HG03565 (cell line): ENCODE measurements around the gene PLEKHM3.
"Not testable (repeated sequence)": the region's sequence is repeated elsewhere in the genome, so short reads cannot be mapped to it uniquely, and the experiment has no call there.

Experiments
- ATAC-seq: cut with Tn5 transposase; IDR thresholded peaks from one replicate; pipeline ENCODE4 v1.9.1; 2021; ENCODE audit warnings: mild to moderate bottlenecking, moderate library complexity; ENCODE audit not compliant: unreplicated experiment

The PLEKHM3 gene

DNA sequence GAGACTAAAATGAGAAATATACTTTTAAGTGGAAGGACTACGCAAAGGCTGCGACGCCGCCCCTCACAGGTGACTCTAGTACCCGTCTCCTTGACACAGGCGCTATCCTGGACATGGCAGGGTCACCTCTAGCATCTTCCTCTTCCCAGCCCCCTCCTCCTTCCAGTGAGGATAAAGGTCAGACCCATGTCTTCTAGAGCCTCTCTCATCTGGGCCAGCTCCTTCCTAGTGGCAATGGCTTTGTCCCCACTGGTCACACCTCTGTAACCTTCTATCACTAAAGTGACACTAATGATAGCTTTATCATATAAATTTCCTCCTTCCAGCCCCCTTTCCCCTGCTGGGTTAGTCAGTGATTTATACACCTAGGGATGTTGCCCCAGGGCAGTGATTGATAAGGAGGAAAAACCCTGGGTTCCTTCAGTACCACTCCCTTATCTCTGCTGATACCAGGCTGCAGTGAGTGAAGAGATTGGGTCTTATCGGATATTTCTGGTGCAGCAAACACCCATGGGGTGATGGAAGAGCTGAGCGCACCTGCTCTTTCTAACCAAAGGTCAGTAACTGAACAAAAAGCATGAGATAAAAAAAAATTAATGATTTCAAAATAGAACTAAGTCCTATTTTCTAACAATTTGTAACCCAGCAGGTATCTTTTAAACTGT, 193.6 kb downstream of the PLEKHM3 start:
- no peak for ATAC-seq

DNA sequence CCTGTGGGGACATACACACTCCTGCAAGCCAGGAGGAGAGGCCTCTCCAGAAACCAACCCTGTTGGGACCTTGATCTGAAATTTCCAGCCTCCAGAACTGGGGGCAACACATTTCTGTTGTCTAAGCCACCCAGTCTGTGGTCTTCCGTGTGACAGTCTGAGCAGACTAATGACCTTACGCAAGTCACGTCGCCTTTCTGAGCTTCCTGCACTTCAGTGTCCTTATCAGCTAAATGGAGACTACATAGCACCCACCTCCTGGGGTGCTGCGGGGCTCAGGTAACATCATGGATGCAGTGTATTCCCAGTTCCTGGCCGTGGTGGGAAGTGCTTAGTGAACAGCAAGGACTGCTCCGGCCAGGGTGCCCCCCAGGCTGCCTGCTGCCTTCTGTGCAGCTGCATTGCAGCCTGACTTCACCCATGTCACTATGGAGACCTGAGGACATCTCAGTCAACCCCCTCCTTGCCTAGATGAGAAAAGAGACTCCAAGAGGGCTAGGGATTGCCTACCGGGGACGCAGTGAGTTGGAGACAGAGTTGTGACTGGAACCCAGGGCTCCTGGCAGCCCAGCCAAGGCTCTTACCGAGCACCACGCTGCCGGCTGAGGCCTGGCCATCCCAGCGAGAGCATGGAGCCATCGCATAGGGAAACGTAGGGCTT, 194.4 kb downstream of the PLEKHM3 start:
- no peak for ATAC-seq

DNA sequence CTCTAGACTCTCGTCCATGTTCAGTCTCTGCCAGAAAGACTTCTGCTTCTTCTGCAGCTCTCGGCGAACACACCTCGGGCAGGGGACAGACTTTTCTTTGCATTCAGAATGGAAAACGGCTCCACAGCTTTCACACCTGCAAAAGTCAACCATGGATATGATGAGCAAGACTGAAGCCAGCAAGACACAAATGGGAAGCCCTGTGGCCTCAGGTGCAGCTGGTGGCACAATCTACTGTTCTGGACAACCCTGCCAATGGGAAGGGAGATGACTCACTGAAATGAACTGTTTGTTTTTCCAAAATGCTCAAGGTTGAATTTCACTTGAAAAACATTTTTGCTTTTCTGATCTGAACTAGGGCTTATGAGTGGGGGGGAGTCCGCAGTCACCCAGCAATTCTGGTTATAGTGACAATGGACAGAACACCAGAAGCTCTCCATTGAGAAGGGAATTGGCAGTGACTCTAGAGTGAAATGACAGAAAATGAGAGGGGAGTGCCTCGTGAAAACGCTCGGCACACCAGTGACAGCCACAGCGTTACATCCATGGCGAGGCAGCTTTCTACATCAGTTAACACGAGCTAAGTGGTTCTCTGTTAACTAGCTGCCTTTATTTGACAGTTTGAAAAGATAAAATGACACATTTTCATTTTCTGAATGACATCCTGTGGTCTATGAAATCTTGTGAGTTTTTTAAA, 196.8 kb downstream of the PLEKHM3 start:
- ATAC-seq: no peak

DNA sequence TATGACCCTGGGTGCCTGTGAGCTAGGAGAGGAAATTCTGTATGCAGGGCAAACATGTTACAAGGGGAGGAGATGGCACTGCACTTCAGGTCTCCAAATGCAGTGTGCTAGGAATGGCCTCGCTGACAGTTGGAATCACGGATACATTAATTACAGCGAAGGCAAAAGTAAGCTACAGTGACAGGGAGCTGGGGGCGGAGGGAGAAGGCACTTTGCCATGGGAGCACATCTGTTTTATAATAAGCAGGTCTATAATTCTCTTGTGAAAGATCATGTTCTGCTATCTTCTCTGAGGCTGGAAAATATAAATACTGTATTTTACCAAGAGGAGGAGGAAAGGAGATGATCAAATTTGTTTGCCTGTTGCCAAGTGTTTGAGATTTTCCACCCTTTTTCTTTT, 199.3 kb downstream of the PLEKHM3 start:
- ATAC-seq: no peak

DNA sequence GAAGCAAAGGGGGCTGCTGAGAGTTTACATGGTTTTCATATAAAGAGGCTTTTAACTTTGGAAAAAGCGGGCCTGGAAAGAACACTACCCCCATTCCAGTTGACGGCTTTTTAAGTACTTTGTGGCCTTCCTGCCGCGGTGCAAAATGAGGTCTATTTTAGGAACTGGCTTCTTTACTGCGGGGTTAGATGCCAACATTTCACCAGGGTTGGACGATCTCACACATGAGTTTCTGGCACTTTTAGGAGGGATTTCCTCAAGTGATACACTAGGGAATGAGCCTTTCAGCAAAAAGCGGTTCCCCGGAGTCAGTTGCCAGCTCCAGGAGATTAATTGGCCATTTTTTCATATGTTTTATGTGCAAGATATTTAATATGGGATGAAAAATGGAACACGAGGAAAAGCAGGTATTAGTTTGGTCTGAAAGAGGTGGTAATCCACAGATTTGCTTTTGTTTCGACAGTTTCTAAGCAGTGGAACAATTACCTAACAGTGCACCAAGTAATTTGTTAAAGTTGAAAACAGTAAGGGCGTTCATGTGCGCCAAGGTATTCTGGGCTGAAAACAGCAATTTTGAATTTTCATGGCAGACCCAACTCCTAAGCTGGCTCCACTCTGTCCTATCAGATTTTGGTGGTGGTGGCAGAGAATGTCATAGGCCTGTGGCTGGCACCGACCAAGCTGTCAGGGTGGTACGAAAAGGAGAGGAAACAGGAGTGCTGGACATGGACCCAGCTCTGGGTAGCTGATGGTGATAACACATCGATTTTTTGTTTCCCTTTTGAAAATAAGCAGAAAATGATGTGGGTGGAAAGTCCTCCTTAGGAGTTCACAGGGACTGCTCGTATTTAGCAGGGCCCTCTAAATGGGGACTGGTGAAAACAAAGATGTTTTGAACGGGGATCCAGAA, 200.0 kb downstream of the PLEKHM3 start:
- ATAC-seq: no peak

DNA sequence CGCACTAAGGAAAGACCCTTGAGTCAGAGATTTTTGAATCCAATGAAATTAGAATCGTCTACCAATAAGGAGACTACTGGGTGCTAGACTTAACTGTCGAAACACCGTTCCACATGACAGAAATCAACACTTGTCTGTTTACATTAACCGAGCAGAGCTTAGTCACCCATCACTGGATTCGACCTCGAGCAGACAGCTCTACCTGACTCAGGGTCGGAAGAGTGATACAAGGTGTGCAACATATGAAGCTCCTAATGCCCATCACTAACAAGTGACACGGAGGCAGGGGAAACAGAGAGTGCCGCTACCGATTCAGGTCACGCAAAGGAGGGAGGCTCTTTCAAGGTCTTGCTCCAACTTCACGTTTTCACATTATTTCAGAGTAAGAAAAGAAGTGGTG, 201.5 kb downstream of the PLEKHM3 start:
- no peak for ATAC-seq

DNA sequence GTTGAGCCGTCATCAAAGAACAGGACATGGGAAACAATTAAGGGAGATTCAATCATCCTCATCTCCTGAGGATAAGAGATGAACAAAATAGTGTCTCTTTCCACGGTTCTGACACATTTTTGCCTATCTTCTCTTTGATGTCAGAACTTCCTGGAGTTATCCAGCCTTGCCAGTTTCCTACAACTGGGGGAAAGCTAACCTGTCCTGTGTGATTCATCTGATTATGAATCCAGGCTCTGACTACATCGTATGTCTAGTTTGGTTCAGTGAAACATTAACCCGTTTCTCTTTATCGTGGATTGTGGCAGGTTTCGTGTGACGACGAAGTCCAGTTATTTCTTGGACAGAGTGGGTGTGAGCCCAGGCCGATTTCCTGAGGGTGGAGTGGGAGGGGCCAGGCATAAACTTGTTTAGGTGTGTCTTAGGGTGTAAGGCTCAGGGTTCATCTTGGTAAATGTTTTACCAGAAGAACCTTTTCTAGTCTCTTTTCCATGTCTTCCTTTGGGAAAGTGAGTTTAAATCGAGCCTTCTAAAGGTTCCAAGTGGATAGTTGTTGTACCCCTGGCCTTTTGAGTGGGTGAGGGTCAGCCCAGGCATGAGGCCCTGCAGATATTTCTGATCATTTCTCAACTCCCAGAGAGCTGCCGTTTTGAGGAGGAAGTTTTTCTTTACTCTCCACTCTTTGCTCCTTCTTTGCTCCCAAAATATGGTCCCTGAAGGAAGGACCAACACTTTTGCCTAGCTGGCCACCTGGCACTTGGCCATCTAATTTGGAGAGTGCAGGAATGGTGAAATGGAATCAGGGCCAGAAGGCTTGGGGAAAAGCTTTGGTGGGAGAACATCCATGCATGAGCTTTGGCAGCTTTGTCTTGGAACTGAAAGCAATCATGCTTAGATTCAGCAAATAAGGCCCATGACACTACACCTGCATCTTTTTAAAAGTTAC, 205.2 kb downstream of the PLEKHM3 start:
- no peak for ATAC-seq

DNA sequence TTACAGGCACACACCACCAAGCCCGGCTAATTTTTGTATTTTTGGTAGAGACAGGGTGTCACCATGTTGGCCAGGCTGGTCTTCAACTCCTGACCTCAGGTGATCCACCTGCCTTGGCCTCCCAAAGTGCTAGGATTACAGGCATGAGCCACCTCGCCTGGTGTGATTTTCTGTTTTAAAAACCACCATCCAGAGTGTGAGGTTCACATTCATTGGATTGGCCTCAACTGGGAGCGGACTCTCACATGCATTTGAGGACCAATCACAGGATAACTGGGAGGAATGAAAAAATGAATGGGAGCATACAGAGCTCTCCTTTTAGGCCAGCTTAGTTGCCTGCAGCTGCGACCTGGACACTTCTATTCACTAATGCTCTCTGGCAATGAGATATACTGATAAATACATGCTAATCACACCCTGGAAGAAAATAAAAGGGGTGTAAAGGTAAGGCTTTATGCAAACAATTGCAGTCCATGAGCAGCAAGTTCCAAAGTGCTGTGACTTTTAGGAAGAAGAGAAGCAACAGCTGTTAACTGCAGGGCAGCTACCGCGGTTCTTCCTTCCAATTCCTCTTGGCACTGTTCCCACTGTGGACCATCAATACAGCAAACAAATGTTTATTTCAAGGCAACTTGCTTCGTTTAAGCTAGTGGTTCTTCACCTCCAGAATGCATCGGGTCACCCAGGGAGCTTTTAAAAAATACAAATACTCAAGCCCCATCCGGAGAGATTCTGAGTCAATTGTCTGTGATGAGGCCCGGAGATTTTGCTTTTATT, 206.1 kb downstream of the PLEKHM3 start:
- ATAC-seq: no peak

DNA sequence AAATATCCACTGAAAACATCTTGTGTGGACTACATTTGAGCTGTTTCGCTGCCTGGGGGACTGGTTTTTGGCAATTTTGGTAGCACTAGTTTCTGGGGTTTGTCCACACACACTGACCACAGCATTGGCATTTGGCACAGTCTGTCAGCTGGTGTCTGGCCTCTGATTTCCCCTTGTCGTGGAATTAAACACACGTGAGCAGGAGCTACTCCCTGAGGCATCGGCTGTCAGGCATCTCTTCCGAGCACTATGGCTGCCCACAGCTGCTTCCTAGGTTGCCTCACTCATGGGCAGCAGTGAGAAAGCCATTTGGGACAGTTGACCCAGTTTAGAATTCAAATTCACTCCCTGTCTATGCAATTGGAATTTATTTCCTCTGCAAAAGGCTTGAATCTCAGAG, 208.8 kb downstream of the PLEKHM3 start:
- ATAC-seq: no peak

DNA sequence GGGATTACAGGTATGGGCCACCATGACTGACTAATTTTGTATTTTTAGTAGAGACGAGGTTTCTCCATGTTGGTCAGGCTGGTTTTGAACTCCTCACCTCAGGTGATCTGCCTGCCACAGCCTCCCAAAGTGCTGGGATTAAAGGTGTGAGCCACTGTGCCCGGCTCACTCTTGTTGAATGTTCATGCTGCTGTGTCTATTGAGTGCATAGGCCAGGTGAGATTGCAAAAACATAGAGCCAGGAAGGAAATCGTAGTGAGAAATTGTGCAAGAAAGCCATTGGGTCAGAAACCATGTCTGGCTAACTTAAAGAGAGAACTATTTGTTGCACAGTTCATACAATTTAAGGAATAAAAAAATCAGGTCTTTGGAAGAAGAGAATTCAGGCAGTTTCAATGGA, 210.1 kb downstream of the PLEKHM3 start:
- no peak for ATAC-seq

DNA sequence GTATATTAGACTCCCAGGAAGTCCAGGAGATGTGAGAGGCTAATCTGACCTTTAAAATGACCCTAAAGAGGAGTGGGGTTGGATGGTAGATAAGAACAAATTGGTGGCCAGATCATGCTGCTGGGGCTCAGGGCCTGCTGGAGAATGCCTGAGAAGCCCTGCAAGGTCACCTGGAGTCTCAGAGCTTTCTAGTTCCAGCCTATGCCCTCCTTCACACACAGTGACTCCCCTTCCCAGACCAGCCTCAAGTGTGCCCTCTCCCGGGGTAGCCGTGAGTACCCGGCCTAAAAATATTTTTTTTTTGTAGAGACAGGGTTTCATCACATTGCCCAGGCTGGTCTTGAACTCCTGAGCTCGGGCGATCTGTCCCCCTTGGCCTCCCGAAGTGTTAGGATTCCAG, 211.4 kb downstream of the PLEKHM3 start:
- ATAC-seq: no peak

DNA sequence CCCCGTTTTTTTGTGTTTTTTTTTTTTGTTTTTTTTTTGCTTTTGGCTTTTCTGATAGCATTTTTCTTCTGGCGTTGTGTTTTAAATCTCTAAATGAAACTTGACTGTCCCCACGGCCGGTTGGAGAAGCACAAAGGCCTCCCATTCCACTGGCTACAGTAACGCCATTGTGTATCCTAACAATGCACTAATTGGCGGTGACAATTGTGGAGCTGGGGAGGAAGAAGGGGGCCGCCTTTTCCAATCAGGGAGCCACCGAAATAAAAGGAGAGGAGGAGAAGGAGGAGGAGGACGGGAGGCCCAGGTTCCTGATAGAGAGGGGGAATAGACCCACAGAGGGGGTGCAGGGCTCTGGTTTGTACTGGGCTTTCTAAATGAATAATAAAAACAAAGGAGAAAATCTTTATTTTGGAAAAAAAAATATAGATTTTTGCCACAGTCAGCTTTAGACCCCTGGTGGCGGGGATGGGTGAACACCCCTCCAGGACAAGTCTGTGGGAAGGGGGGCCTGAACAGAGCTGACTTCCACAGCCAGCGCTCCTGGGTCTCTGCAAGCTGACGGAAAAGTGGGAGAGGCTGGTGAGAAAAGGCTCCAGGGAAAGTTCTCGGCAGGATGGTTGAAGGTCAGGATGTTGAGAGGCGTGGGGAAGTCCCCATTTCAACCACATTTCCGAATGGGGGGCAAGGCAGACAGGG, 212.0 kb downstream of the PLEKHM3 start:
- no peak for ATAC-seq

DNA sequence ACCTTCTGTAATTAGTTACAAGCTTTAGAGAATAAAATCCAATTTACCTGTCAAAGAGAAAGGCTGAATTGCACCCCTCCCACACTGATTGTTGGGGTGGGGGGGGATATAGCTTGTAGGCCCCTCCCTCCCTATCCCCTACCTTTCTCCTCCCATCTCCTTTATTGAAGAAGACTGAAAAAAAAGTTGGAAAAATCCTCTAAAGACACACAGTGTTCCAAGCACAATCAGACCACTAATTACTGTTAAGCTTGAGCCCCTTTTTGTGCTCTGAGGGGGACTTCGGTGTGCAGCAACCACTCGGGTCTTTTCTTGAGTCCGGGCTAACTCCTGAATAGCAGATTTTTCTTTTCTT, 212.6 kb downstream of the PLEKHM3 start:
- no peak for ATAC-seq

DNA sequence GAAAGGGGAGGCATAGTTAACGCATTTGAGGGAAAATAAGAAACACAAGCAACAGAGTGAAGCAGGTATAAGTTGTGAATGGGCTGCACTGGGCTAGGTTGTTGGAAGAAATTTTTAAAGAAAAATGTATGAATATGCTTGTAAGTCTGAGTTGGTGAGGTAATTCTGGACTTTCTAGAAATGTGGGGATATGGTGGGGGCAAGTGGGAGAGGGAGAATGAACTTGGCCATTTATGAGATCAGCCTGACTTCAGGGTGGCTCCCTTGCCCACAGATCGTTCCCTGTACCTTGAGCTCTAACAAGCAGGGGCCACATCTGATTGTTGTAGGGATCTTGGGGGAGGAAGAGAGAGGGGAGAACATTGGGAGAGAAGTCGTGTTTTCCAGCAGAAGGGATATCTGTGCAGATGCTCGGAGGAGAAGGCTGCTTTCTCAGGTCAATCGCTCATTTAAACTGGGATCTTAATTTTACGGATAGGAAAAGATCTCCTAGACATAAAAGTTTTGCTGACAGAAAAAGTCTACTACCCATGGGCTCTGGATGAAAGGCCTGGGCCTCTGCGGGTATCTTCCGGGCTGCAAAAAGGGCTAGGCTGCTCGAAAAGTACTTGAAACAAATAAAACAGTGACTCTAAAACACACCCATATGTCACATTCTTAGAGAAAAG, 213.1 kb downstream of the PLEKHM3 start:
- ATAC-seq: no peak

DNA sequence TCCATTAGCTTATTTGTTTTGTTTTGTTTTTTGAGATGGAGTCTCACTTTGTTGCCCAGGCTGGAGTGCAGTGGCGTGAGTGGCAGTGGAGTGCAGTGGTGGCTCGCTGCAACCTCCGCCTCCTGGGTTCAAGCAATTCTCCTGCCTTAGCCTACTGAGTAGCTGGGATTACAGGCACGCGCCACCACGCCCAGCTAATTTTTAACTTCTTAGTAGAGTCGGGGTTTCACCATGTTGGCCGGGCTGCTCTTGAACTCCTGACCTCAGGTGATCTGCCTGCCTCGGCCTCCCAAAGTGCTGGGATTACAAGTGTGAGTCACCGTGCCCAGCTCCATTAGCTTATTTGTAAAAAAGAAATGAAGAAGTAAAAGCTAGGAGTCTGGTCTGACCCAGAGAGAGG, 213.7 kb downstream of the PLEKHM3 start:
- ATAC-seq: not testable (repeated sequence)

DNA sequence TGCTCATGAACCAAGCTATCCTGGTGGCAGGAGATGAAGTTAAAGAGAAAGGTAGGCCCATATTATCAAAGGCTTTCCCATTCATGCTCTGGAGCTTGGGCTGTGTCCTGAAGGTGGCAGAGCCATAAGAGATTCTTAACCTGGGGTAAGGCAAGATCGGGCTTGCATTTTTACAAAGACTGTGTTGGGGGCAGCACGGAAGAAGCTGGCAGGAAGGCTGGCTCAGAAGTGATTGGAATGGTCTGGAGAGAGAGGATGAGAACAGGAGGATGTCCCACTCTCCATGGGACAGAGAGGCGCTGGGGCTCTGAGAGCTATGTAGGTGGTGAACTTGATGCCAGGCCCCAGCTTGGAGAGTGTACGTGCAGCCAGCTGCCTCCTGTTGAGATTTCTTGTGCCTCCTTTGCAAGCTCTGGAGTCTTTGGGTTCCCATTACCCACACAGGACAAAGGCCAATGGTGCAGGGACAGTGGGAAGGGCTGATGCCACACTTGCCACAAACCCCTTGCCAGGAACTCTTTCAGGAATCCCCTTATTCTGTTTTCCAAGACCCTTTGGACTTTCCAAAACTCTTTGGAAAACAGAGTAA, 215.0 kb downstream of the PLEKHM3 start:
- ATAC-seq: no peak

DNA sequence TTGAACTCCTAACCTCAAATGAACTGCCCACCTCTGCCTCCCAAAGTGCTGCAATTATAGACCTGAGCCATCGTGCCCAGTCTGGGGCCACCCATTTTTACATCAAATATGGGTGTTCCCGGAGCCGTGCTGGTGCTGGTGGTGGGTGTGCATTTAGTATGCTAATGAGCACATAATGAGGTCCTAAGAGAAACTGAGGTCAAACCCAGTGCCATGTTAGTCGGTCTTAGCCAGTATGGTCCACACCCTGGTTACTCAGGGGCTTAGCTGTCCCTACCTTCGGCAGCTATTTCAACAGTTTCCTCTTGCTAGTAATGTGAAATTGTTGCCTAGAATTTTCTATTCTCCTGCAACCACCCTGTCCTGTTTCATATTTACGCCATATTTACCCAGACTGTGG, 217.2 kb downstream of the PLEKHM3 start:
- ATAC-seq: no peak

DNA sequence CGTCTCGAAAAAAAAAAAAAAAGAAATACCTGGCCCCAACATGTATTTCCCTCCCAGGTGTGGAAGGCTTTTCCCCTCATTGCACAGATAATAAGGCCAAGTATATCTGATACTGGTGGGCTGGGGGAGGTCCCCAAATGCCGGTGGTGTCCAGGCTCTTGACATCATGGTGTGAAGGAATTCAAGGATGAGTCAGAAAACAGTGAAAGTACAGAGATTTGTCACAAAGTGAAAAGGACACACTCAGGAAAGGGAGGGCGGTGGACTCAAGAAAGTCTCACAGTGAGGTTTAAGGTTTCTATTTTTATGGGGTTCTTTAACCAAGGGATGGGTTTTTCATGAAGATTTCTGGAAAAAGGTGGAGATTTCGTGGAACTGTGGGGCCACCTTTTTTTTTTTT, 217.8 kb downstream of the PLEKHM3 start:
- peak; percentile 74 for ATAC-seq
